Stimulated activated CD4-positive, alpha-beta T cell treated with anti-CD3 and anti-CD28 coated beads, Interleukin-15, amount 100 ng/mL, for 24 hours (primary cell): ENCODE data around the gene EFEMP2.
A peak's percentile ranks its signal among the peaks of the same experiment; 100 is the strongest.

ENCODE experiments used
- DNase-seq: peaks from one replicate; pipeline ENCODE4 v3.0.0-alpha.2; 2020

The EFEMP2 gene

GRCh38 chr11:65872586-65873317 is at the start of gene EFEMP2:
EFEMP2 (minus strand) TSS chr11:65872800; CDS start chr11:65872354, 446 bp downstream.
- no peak for DNase-seq

GRCh38 chr11:65921876-65922275 is 49.3 kb upstream of the EFEMP2 start:
- DNase-seq, result no peak

- no peak for DNase-seq
Measured at GRCh38 chr11:65921033-65921555, 48.5 kb upstream of the EFEMP2 start.

GRCh38 chr11:65920372-65920802 is 47.8 kb upstream of the EFEMP2 start:
- DNase-seq, result no peak

- DNase-seq, result peak; percentile 75
Measured at GRCh38 chr11:65919573-65920371, 47.2 kb upstream of the EFEMP2 start.

GRCh38 chr11:65919141-65919572 is 46.6 kb upstream of the EFEMP2 start, which contains the start of gene DRAP1:
DRAP1 (plus strand) TSS chr11:65919426; CDS start chr11:65919502, 76 bp downstream.
- DNase-seq, result peak; percentile 99

- DNase-seq, result no peak
Measured at GRCh38 chr11:65918211-65919140, 45.9 kb upstream of the EFEMP2 start, which contains the start of gene C11orf68. C11orf68 (minus strand) TSS chr11:65919062; CDS start chr11:65919031, 31 bp downstream.

GRCh38 chr11:65917434-65918210 is 45.0 kb upstream of the EFEMP2 start:
- no peak for DNase-seq

- no peak for DNase-seq
Measured at GRCh38 chr11:65917077-65917433, 44.5 kb upstream of the EFEMP2 start.

GRCh38 chr11:65916391-65916790 is 43.8 kb upstream of the EFEMP2 start:
- DNase-seq, result no peak

- peak; percentile 37 for DNase-seq
Measured at GRCh38 chr11:65915821-65916251, 43.2 kb upstream of the EFEMP2 start.

GRCh38 chr11:65915101-65915820 is 42.7 kb upstream of the EFEMP2 start:
- no peak for DNase-seq

- no peak for DNase-seq
Measured at GRCh38 chr11:65912845-65913244, 40.2 kb upstream of the EFEMP2 start.

GRCh38 chr11:65911682-65912568 is 39.3 kb upstream of the EFEMP2 start:
- DNase-seq, result no peak

- no peak for DNase-seq
Measured at GRCh38 chr11:65907878-65908277, 35.3 kb upstream of the EFEMP2 start.

GRCh38 chr11:65906602-65907001 is 34.0 kb upstream of the EFEMP2 start:
- DNase-seq, result no peak

- no peak for DNase-seq
Measured at GRCh38 chr11:65903715-65904114, 31.1 kb upstream of the EFEMP2 start.

- no peak for DNase-seq
Measured at GRCh38 chr11:65903068-65903481, 30.5 kb upstream of the EFEMP2 start.

- DNase-seq, result no peak
Measured at GRCh38 chr11:65900899-65901180, 28.2 kb upstream of the EFEMP2 start.
